Gastrocnemius medialis (tissue), 4 donors: ENCODE measurements around the gene DDA1. TPM values are rescaled to one million over a fixed set of nuclear protein-coding genes. Genes with fewer than 3 reads are reported as not detected.

Experiments used
- ATAC-seq, 2 donors: fragments of 150-250 bp; one replicate each; pipeline ENCODE4 v1.9.1; 2016
- DNase-seq, 2 donors: peaks; one replicate each; pipeline ENCODE4 v3.0.0-alpha.2; 2019
- H3K27ac ChIP-seq, 4 donors: fragments of 200-600 bp; sonication (generic); 1 replicate in 1 of 4; 2 replicates in 3 of 4; pipeline ENCODE4 v1.5.1; 2016 to 2018; ENCODE audit warnings: mild to moderate bottlenecking in 2 of 4, moderate library complexity in 1 of 4
- H3K27me3 ChIP-seq, 3 donors: fragments of 200-600 bp; sonication (generic) in 2 of 3; 1 replicate in 1 of 3; 2 replicates in 2 of 3; pipeline versions ENCODE4 v1.5.1 to v1.6.0; 2016 to 2019; ENCODE audit warnings: mild to moderate bottlenecking in 1 of 3, moderate library complexity in 1 of 3
- H3K36me3 ChIP-seq, 2 donors: fragments of 200-600 bp; sonication (generic) in 1 of 2; one replicate each; pipeline ENCODE4 v1.5.1; 2017 to 2018
- H3K4me1 ChIP-seq, 2 donors: fragments of 200-600 bp; sonication (generic) in 1 of 2; one replicate each; pipeline ENCODE4 v1.5.1; 2016 to 2017; ENCODE audit warnings: mild to moderate bottlenecking in 2 of 2
- H3K4me3 ChIP-seq, 4 donors: fragments of 200-600 bp; sonication (generic) in 3 of 4; 1 replicate in 1 of 4; 2 replicates in 3 of 4; pipeline ENCODE4 v1.5.1; 2016 to 2019; ENCODE audit warnings: mild to moderate bottlenecking in 2 of 4
- H3K9me3 ChIP-seq, 3 donors: fragments of 200-600 bp; sonication (generic) in 2 of 3; 1 replicate in 1 of 3; 2 replicates in 2 of 3; pipeline ENCODE4 v1.5.1; 2016 to 2019
- POLR2A ChIP-seq, 2 donors: fragments of 450-650 bp; IDR thresholded peaks; one replicate each; pipeline ENCODE4 v1.6.1; 2017; ENCODE audit warnings: antibody characterized with exemption in 2 of 2, mild to moderate bottlenecking in 2 of 2, moderate library complexity in 2 of 2
- in situ Hi-C, 4 donors: fragments of 200-750 bp; cut with MboI; loops; one replicate each; pipeline versions ENCODE4 v1.15.0 to v1.8.0; 2017; ENCODE audit warnings: low sequenced_read_pairs in 4 of 4
- intact Hi-C: fragments of 100-400 bp; cut with DNase I; formaldehyde crosslinking; loops from one replicate; pipeline ENCODE4 v1.15.1; 2023; ENCODE audit warnings: low total_unique reads
- total RNA-seq, 4 donors: library from RNA; depleted of rRNA; stranded (reverse); fragments of >200 nt; gene quantifications; one replicate each; pipeline versions ENCODE4 v1.1.0 to v1.2.3, GENCODE V29; 2016
- TF ChIP-seq, protein P1 (sequence below), 5 experiments: fragments of 450-650 bp in 3 of 5; fragments of 200-600 bp in 2 of 5; sonication (generic) in 2 of 5; IDR thresholded peaks in 4 of 5; conservative IDR thresholded peaks in 1 of 5; 1 replicate in 4 of 5; 2 replicates in 1 of 5; pipeline ENCODE4 v1.5.1; 2016 to 2019; ENCODE audit warnings: antibody characterized with exemption in 5 of 5, mild to moderate bottlenecking in 3 of 5, moderate library complexity in 3 of 5

The DDA1 gene
- total RNA-seq, 4 donors from 2014 or later, result 18.7 to 40.0 (median 27.0) TPM

DNA sequence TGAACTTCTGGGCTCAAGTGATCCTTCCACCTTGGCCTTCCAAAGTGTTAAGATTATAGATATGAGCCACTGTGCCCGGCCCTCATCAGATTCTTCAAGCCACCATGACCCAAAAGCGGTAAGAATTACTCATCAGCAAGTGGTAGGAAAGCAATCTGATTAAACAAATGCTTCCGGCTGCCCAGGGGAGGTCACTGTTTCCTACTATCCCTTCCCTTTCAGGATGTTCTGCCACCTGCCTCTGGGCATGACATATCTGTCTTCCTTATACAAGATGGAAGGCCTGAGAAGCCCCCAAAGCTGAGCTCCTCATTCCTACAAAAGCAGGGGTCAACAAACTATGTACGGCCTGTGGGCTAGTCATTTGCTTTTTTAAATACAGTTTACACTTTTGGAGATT lies 13.1 kb upstream of the DDA1 start:
- no peak overlapping the region for H3K4me3 ChIP-seq
- intact Hi-C loops (no loop called here), in situ Hi-C loops (loop anchor here in 1 of 4 donors (25.0 kb wide), 1 partner anchor 534 kb away; no protein-coding TSS in a partner anchor)
- no peaks in the 10 kb centered on the region for H3K4me1 ChIP-seq
- H3K36me3 ChIP-seq, result no peaks in the 10 kb centered on the region
- H3K9me3 ChIP-seq, result no peaks in the 10 kb centered on the region
- H3K27ac ChIP-seq, result no peak overlapping the region
- TF ChIP-seq, protein P1, sequence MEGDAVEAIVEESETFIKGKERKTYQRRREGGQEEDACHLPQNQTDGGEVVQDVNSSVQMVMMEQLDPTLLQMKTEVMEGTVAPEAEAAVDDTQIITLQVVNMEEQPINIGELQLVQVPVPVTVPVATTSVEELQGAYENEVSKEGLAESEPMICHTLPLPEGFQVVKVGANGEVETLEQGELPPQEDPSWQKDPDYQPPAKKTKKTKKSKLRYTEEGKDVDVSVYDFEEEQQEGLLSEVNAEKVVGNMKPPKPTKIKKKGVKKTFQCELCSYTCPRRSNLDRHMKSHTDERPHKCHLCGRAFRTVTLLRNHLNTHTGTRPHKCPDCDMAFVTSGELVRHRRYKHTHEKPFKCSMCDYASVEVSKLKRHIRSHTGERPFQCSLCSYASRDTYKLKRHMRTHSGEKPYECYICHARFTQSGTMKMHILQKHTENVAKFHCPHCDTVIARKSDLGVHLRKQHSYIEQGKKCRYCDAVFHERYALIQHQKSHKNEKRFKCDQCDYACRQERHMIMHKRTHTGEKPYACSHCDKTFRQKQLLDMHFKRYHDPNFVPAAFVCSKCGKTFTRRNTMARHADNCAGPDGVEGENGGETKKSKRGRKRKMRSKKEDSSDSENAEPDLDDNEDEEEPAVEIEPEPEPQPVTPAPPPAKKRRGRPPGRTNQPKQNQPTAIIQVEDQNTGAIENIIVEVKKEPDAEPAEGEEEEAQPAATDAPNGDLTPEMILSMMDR (IDR thresholded peaks at IDR 0.05 in 4 of 5, conservative IDR thresholded peaks at IDR 0.05 in 1 of 5), result no peak
- TF ChIP-seq POLR2A (IDR thresholded peaks at IDR 0.05), result no peak
- H3K27me3 ChIP-seq, result no peaks in the 10 kb centered on the region
- DNase-seq (no peak), ATAC-seq (no peak)

DNA sequence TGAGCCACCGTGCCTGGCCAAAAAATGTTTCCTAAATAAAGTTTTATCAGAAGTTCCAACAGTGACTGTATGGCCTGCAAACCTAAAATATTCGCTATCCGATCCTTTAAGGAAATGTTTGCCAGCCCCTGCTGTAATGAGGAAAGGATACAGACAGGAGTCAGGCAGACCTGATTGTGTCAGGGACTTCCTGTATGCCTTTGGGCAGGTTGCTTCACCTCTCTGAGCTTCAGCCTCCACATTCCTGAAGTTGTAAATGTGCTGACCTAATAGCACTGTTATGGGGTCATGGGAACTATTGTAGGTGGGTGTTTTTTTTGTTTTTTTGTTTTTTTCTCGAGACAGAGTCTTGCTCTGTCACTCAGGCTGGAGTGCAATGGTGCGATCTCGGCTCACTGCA lies 12.4 kb upstream of the DDA1 start:
- Histone ChIP-seq H3K9me3 (no peaks in the 10 kb centered on the region), H3K4me3 (no peak overlapping the region), H3K36me3 (no peaks in the 10 kb centered on the region), H3K27me3 (no peaks in the 10 kb centered on the region), H3K27ac (no peak overlapping the region), H3K4me1 (peaks cover 0 to 1% of the 10 kb centered on the region in 2 donors)
- intact Hi-C loops (no loop called here), in situ Hi-C loops (loop anchor here in 1 of 4 donors (25.0 kb wide), 1 partner anchor 535 kb away; no protein-coding TSS in a partner anchor)
- DNase-seq (no peak), ATAC-seq (no peak)
- TF ChIP-seq, protein P1 (IDR thresholded peaks at IDR 0.05 in 4 of 5, conservative IDR thresholded peaks at IDR 0.05 in 1 of 5), result no peak
- TF ChIP-seq POLR2A (IDR thresholded peaks at IDR 0.05), result no peak

DNA sequence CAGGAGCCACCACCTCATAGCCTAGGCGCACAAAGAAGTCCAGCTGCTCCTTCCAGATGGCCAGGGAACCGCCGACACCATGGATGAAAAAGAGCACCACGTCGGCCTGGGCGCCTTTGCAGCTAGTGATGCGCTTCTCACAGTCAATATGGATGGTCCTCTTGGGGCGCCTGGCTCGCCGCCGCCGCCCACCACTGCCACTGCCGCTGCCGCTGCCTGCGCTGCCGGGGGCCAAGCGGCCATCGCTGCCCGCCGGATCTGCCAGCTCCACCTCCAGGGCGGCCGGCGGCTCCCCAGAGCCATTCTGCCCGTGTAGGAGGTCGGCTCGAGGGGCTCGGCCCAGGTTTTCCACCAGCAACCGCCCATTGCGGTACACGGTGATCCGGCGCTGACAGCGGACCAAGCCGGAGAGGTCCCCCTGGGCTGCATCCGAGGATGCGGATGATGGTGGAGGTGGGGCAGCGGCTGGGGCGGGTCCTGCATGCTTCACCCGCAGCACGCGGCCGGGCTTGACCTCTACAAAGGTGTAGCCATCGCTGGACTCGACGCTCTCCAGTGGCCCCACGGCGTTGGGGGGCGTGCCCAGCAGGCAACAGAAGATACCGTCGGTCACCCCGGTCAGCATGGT lies 8.3 kb upstream of the DDA1 start:
- Histone ChIP-seq H3K27ac (no peak overlapping the region), H3K36me3 (no peaks in the 10 kb centered on the region), H3K4me3 (no peak overlapping the region), H3K27me3 (no peaks in the 10 kb centered on the region), H3K4me1 (peaks cover 23 to 30% of the 10 kb centered on the region in 2 donors), H3K9me3 (no peaks in the 10 kb centered on the region)
- DNase-seq (no peak), ATAC-seq (no peak)
- no peak for TF ChIP-seq POLR2A (IDR thresholded peaks at IDR 0.05)
- intact Hi-C loops, result no loop called here
- in situ Hi-C loops, result no loop called here

DNA sequence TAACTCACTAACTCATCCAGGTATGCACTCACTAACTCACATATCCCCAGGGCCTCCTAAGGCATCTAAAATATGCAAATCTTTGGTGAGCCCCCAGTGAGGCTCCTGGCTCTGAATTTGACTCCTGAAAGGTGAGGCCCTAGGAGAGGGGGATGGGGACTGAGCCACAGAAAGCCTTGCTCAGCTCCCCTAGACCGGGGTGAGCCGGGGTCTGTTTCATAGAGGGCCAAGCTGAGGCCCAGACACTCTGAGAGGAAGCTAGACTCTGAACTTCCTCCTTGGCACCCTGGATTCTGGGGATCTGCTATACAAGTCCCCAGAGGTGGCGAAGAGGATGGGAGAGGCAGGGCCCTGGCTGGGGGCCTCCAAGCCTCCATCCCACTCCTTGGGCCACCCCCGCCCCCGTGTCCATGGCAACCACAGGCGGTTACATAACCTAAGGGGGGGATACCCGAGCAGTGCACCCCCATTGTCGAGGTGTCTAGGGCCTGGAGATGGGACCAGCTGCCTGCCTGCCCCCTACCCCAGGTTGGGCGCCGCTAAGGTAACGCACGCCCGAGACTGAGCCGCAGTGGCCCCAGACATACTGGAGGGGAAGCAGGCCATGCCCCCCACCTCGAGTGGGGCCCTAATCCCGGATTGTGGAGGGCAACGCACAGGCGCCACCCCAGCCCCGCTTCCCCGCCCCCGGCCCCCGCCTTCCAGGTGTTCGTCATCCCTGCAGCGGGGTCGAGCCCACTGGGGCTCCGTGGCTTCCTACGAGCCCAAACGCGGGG lies 6.8 kb upstream of the DDA1 start:
- DNase-seq, result no peak
- intact Hi-C loops (loop anchor here (1.0 kb wide), 2 partner anchors 41 to 87 kb away; partner anchors contain the start of gene USE1), in situ Hi-C loops (no loop called here)
- Histone ChIP-seq H3K4me3 (peak overlapping the region; percentile 86 to 93 (median 86)), H3K27me3 (no peaks in the 10 kb centered on the region), H3K36me3 (no peaks in the 10 kb centered on the region), H3K4me1 (peaks cover 35 to 42% of the 10 kb centered on the region in 2 donors), H3K9me3 (no peaks in the 10 kb centered on the region), H3K27ac (peak overlapping the region; percentile 92 to 94 (median 94))
- TF ChIP-seq, protein P1 (IDR thresholded peaks at IDR 0.05 in 4 of 5, conservative IDR thresholded peaks at IDR 0.05 in 1 of 5), result no peak
- no peak for TF ChIP-seq POLR2A (IDR thresholded peaks at IDR 0.05)
- ATAC-seq, result no peak
